ENCODE results near the gene FYB1. TPM values are rescaled to one million over a fixed set of nuclear protein-coding genes. Genes with fewer than 3 reads are reported as not detected.

Gene FYB1
- total and polyA plus RNA-seq, 2 experiments from 2014 or later = 1.1 to 2.4 TPM

DNA sequence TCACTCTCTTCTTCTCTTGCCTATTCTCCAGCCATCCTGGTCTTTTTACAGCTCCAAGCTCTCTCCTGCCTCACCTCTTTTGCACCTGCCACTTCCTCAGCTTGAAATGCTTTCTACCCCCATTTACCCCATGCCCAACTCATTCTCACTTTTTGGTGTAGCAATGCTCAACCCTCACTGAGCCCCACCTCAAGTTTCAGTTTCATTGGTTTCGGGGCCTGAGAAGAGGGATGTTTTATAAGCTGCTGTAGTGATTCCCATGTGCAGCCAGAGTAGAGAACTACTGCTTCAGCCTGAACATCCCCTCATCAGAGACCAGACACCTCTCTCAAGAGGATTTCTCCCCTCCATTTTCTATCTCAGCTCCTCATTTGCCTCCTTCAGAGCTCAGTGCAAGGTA is 45.2 kb upstream of the FYB1 start:
- Histone ChIP-seq H2AFZ (no peak overlapping the region), H3K9me3 (ENCODE audit: low read depth) (no peaks in the 10 kb centered on the region), H3K9me2 (replicated peaks; ENCODE audit: insufficient read depth) (no peaks in the 10 kb centered on the region), H3K36me3 (replicated peaks; ENCODE audit: insufficient read depth, low read depth) (no peaks in the 10 kb centered on the region), H3K4me1 (ENCODE audit: insufficient read depth) (no peaks in the 10 kb centered on the region), H3K79me2 (no peaks in the 10 kb centered on the region), H4K20me1 (ENCODE audit: insufficient read depth, poor library complexity, severe bottlenecking) (no peaks in the 10 kb centered on the region), H3K4me2 (no peak overlapping the region), H3K27me3 (no peaks in the 10 kb centered on the region), H3K27ac (no peak overlapping the region), H3K4me3 (no peak overlapping the region)
- TF ChIP-seq EZH2phosphoT487 (IDR thresholded peaks at IDR 0.05; ENCODE audit: low read depth, severe bottlenecking, unreplicated experiment) (no peak), EZH2 (IDR thresholded peaks at IDR 0.05; ENCODE audit: borderline replicate concordance) (no peak)
- TF ChIP-seq, protein P1, sequence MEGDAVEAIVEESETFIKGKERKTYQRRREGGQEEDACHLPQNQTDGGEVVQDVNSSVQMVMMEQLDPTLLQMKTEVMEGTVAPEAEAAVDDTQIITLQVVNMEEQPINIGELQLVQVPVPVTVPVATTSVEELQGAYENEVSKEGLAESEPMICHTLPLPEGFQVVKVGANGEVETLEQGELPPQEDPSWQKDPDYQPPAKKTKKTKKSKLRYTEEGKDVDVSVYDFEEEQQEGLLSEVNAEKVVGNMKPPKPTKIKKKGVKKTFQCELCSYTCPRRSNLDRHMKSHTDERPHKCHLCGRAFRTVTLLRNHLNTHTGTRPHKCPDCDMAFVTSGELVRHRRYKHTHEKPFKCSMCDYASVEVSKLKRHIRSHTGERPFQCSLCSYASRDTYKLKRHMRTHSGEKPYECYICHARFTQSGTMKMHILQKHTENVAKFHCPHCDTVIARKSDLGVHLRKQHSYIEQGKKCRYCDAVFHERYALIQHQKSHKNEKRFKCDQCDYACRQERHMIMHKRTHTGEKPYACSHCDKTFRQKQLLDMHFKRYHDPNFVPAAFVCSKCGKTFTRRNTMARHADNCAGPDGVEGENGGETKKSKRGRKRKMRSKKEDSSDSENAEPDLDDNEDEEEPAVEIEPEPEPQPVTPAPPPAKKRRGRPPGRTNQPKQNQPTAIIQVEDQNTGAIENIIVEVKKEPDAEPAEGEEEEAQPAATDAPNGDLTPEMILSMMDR (IDR thresholded peaks at IDR 0.05; ENCODE audit: poor library complexity) = no peak
- DNase-seq (ENCODE audit: low spot score) = no peak
- 100% methylated on average over 1 of the region's 1 CpG for WGBS (ENCODE audit: low lambda C conversion rate, missing lambda C conversion rate)

DNA sequence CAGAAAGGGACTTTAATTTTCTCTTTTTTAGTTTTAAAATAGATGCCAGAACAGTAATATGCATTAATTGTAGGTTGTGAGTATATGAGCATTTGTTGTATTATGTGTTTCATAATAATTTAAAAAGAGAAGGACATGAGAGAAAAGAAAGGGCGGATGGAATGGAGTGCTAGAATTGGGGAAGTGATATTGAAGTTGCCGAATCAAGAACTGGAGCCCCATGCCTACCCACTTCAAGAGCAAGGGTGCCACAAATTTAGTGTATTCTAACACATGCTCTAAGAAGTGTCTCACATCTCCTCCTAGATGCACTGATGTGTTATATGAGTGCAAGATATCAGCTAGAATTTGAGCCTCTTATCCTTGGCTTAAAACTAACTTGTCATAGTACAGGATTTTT is 43.6 kb upstream of the FYB1 start:
- no peaks in the 10 kb centered on the region for H4K20me1 ChIP-seq (ENCODE audit: insufficient read depth, poor library complexity, severe bottlenecking)
- TF ChIP-seq, protein P1 (IDR thresholded peaks at IDR 0.05; ENCODE audit: poor library complexity) = no peak
- TF ChIP-seq EZH2 (IDR thresholded peaks at IDR 0.05; ENCODE audit: borderline replicate concordance) (no peak), EZH2phosphoT487 (IDR thresholded peaks at IDR 0.05; ENCODE audit: low read depth, severe bottlenecking, unreplicated experiment) (no peak)
- H3K79me2 ChIP-seq = no peaks in the 10 kb centered on the region
- DNase-seq (ENCODE audit: low spot score) = no peak
- H2AFZ ChIP-seq = no peak overlapping the region
- no peaks in the 10 kb centered on the region for H3K27me3 ChIP-seq
- H3K36me3 ChIP-seq (replicated peaks; ENCODE audit: insufficient read depth, low read depth) = no peaks in the 10 kb centered on the region
- H3K27ac ChIP-seq = no peak overlapping the region
- H3K4me2 ChIP-seq = no peak overlapping the region
- H3K9me2 ChIP-seq (replicated peaks; ENCODE audit: insufficient read depth) = no peaks in the 10 kb centered on the region
- 87% methylated on average over 2 of the region's 2 CpGs for WGBS (ENCODE audit: low lambda C conversion rate, missing lambda C conversion rate)
- no peak overlapping the region for H3K4me3 ChIP-seq
- H3K9me3 ChIP-seq (ENCODE audit: low read depth) = no peaks in the 10 kb centered on the region
- H3K4me1 ChIP-seq (ENCODE audit: insufficient read depth) = no peaks in the 10 kb centered on the region

DNA sequence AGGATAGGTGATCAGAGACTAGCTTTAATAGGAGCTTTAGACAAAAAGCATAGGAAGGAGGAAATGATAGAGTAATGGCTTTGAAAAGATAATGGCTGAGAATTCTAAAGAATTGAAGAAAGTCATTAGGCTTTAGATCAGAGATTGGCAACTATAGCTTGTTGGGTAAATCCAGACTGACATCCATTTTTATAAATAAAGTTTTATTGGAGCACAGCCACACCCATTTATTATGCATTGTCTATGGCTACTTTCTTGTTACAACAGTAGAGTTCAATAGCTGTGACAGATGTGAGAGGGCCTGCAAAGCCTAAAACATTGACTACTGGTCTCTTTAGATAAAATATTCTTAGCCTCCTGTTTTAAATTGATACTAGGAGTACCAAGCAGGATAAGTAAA is 40.7 kb upstream of the FYB1 start:
- Histone ChIP-seq H3K9me3 (ENCODE audit: low read depth) (no peaks in the 10 kb centered on the region), H3K4me2 (no peak overlapping the region), H3K36me3 (replicated peaks; ENCODE audit: insufficient read depth, low read depth) (no peaks in the 10 kb centered on the region), H3K27me3 (no peaks in the 10 kb centered on the region), H3K9me2 (replicated peaks; ENCODE audit: insufficient read depth) (no peaks in the 10 kb centered on the region), H3K79me2 (no peaks in the 10 kb centered on the region), H3K4me3 (no peak overlapping the region), H2AFZ (no peak overlapping the region), H3K27ac (no peak overlapping the region), H4K20me1 (ENCODE audit: insufficient read depth, poor library complexity, severe bottlenecking) (no peaks in the 10 kb centered on the region), H3K4me1 (ENCODE audit: insufficient read depth) (no peaks in the 10 kb centered on the region)
- no peak for DNase-seq (ENCODE audit: low spot score)
- TF ChIP-seq, protein P1 (IDR thresholded peaks at IDR 0.05; ENCODE audit: poor library complexity) = no peak
- TF ChIP-seq EZH2phosphoT487 (IDR thresholded peaks at IDR 0.05; ENCODE audit: low read depth, severe bottlenecking, unreplicated experiment) (no peak), EZH2 (IDR thresholded peaks at IDR 0.05; ENCODE audit: borderline replicate concordance) (no peak)

DNA sequence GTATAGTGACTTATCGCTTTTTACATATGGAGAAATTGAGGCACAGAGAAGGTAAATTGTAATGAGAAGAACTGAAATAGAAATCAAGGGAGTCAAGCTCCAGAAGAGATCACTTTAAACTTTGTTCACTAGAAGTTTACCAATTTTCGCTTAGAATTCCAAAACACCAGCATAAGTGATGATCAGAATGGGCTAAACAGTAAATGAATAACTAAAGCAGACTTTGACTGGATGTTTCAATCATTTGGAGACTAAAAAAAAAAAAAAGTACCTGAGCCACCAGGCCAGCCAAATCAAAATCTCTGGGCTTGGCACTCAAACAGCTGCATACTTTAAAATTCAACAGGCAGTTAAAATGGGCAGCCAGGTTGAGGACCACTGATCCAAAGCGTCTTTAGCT is 38.2 kb upstream of the FYB1 start:
- H4K20me1 ChIP-seq (ENCODE audit: insufficient read depth, poor library complexity, severe bottlenecking) = no peaks in the 10 kb centered on the region
- no peaks in the 10 kb centered on the region for H3K9me3 ChIP-seq (ENCODE audit: low read depth)
- WGBS (ENCODE audit: low lambda C conversion rate, missing lambda C conversion rate) = 92% methylated on average over 3 of the region's 3 CpGs
- H3K27ac ChIP-seq = no peak overlapping the region
- no peak for DNase-seq (ENCODE audit: low spot score)
- H3K27me3 ChIP-seq = no peaks in the 10 kb centered on the region
- no peaks in the 10 kb centered on the region for H3K9me2 ChIP-seq (replicated peaks; ENCODE audit: insufficient read depth)
- H2AFZ ChIP-seq = no peak overlapping the region
- no peak overlapping the region for H3K4me2 ChIP-seq
- H3K4me1 ChIP-seq (ENCODE audit: insufficient read depth) = no peaks in the 10 kb centered on the region
- H3K36me3 ChIP-seq (replicated peaks; ENCODE audit: insufficient read depth, low read depth) = no peaks in the 10 kb centered on the region
- H3K4me3 ChIP-seq = no peak overlapping the region
- TF ChIP-seq EZH2phosphoT487 (IDR thresholded peaks at IDR 0.05; ENCODE audit: low read depth, severe bottlenecking, unreplicated experiment) = no peak
- TF ChIP-seq, protein P1 (IDR thresholded peaks at IDR 0.05; ENCODE audit: poor library complexity) = no peak
- no peak for TF ChIP-seq EZH2 (IDR thresholded peaks at IDR 0.05; ENCODE audit: borderline replicate concordance)
- no peaks in the 10 kb centered on the region for H3K79me2 ChIP-seq
